Uterus (tissue), 4 donors: ENCODE results near the gene KCNQ1. TPM values are rescaled to one million over a fixed set of nuclear protein-coding genes. Genes with fewer than 3 reads are reported as not detected.
A peak's percentile ranks its signal among the peaks of the same experiment; 100 is the strongest.

ENCODE experiments used
- DNase-seq, 2 donors: peaks; one replicate each; pipeline ENCODE4 v3.0.0-alpha.2; 2019 to 2020
- H3K27ac ChIP-seq, 2 donors: fragments of 200-600 bp; sonication (generic); 1 replicate in 1 of 2; 2 replicates in 1 of 2; pipeline ENCODE4 v1.5.1; 2016 to 2018
- H3K27me3 ChIP-seq, 2 donors: fragments of 200-600 bp; sonication (generic); one replicate each; pipeline ENCODE4 v1.5.1; 2018 to 2019; ENCODE audit warnings: control low read depth in 1 of 2
- H3K36me3 ChIP-seq, 2 donors: fragments of 200-600 bp; sonication (generic); one replicate each; pipeline ENCODE4 v1.5.1; 2019; ENCODE audit warnings: control low read depth in 1 of 2
- H3K4me1 ChIP-seq, 2 donors: fragments of 200-600 bp; sonication (generic); one replicate each; pipeline ENCODE4 v1.5.1; 2018 to 2019; ENCODE audit warnings: control low read depth in 1 of 2
- H3K4me3 ChIP-seq, 2 donors: fragments of 200-600 bp; sonication (generic); 1 replicate in 1 of 2; 2 replicates in 1 of 2; pipeline ENCODE4 v1.5.1; 2018 to 2019; ENCODE audit warnings: mild to moderate bottlenecking in 1 of 2
- H3K9me3 ChIP-seq, 2 donors: fragments of 200-600 bp; sonication (generic); one replicate each; pipeline ENCODE4 v1.5.1; 2019; ENCODE audit warnings: control low read depth in 1 of 2
- CTCF ChIP-seq, 4 experiments: fragments of 200-600 bp in 2 of 4; fragments of 450-650 bp in 2 of 4; sonication (generic) in 2 of 4; IDR thresholded peaks; one replicate each; pipeline ENCODE4 v1.5.1; 2016 to 2019; ENCODE audit warnings: antibody characterized with exemption in 4 of 4, mild to moderate bottlenecking in 2 of 4, moderate library complexity in 1 of 4
- POLR2A ChIP-seq, 2 donors: fragments of 450-650 bp; IDR thresholded peaks; one replicate each; pipeline ENCODE4 v1.6.1; 2016; ENCODE audit warnings: antibody characterized with exemption in 2 of 2, mild to moderate bottlenecking in 1 of 2, moderate library complexity in 1 of 2
- intact Hi-C: fragments of 100-400 bp; cut with DNase I; formaldehyde crosslinking; loops from one replicate; pipeline ENCODE4 v1.15.1; 2023; ENCODE audit warnings: low total_unique reads
- total RNA-seq, 4 donors: library from RNA; depleted of rRNA in 3 of 4; stranded (reverse); fragments of >200 nt in 3 of 4; gene quantifications; one replicate each; pipeline versions ENCODE4 v1.1.0 to v1.2.4, GENCODE V29; 2014 to 2023
- donor health status: DM: yes; HTN: yes; CAD: no.

The KCNQ1 gene
- total RNA-seq, 4 donors from 2014 or later, result 2.6 to 10.4 (median 5.4) TPM

DNA sequence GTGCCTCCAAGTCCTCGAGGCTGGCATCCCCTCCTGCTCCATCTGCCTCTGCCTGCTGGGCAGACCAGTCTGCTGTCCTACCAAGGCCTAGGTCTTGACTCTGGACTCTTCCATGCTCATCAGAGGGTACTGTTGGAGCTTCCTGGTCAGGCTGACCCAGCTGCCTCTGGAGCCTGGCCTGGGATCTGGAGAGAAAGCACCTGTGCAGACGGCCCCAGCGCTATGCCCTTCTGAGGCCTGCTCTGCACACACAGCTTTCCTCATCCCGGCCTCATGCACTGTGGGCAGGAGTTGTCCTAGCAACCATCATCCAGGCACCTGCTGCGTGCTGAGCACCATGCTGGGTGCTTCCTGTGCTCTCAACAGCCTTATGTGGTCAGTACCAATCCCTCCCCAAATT lies 369.9 kb downstream of the KCNQ1 start:
- Histone ChIP-seq H3K27me3 (no peaks in the 10 kb centered on the region), H3K4me3 (no peak overlapping the region), H3K27ac (peak overlapping the region in 1 of 2 donors; percentile 37), H3K9me3 (no peaks in the 10 kb centered on the region), H3K4me1 (peaks cover 13 to 18% of the 10 kb centered on the region in 2 donors), H3K36me3 (no peaks in the 10 kb centered on the region)
- intact Hi-C loops, result no loop called here
- DNase-seq, result peak in 1 of 2 donors; percentile 52
- TF ChIP-seq POLR2A (IDR thresholded peaks at IDR 0.05), result no peak
- no peak for TF ChIP-seq CTCF (IDR thresholded peaks at IDR 0.05)

- TF ChIP-seq CTCF (IDR thresholded peaks at IDR 0.05) (no peak), POLR2A (IDR thresholded peaks at IDR 0.05) (no peak)
- intact Hi-C loops, result no loop called here
- H3K27me3 ChIP-seq, result no peaks in the 10 kb centered on the region
- H3K36me3 ChIP-seq, result no peaks in the 10 kb centered on the region
- H3K4me1 ChIP-seq, result peaks cover 13 to 14% of the 10 kb centered on the region in 2 donors
- H3K4me3 ChIP-seq, result no peak overlapping the region
- no peak overlapping the region for H3K27ac ChIP-seq
- no peak for DNase-seq
- no peaks in the 10 kb centered on the region for H3K9me3 ChIP-seq
Measured at GRCh38 chr11:2815762-2816496, 371.1 kb downstream of the KCNQ1 start.

DNA sequence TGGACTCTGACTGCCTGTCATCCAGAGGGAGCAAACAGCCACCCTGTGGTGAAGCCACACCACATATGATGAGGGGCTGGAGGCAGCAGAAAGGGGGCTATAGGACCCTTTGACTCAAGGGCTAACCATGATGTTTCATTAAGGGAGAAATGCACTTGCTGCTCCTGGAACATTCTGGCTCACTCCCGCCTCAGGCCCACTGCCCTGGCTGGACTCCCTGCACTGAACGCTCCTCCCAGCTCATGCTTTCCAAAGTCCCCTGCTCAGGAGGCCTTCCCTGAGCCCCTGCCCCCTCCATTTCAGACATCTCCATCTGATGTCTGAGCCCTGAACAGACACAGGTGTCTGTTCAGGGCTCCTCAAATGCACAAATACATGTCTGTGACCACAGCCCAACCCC lies 371.7 kb downstream of the KCNQ1 start:
- Histone ChIP-seq H3K27me3 (no peaks in the 10 kb centered on the region), H3K27ac (peak overlapping the region in 1 of 2 donors; percentile 63), H3K36me3 (no peaks in the 10 kb centered on the region), H3K4me1 (peaks cover 8 to 9% of the 10 kb centered on the region in 2 donors), H3K9me3 (no peaks in the 10 kb centered on the region), H3K4me3 (no peak overlapping the region)
- TF ChIP-seq POLR2A (IDR thresholded peaks at IDR 0.05) (no peak), CTCF (IDR thresholded peaks at IDR 0.05) (no peak)
- intact Hi-C loops, result no loop called here
- no peak for DNase-seq

GRCh38 chr11:2816941-2817421 lies 372.2 kb downstream of the KCNQ1 start:
- H3K4me3 ChIP-seq, result no peak overlapping the region
- intact Hi-C loops, result no loop called here
- H3K27me3 ChIP-seq, result no peaks in the 10 kb centered on the region
- no peaks in the 10 kb centered on the region for H3K9me3 ChIP-seq
- peak overlapping the region; percentile 49 to 63 for H3K27ac ChIP-seq
- H3K4me1 ChIP-seq, result peaks cover 3 to 5% of the 10 kb centered on the region in 2 donors
- no peaks in the 10 kb centered on the region for H3K36me3 ChIP-seq
- DNase-seq, result peak; percentile 70 to 73
- TF ChIP-seq CTCF (IDR thresholded peaks at IDR 0.05), result no peak
- no peak for TF ChIP-seq POLR2A (IDR thresholded peaks at IDR 0.05)

GRCh38 chr11:2817431-2817830 lies 372.6 kb downstream of the KCNQ1 start:
- H3K36me3 ChIP-seq, result no peaks in the 10 kb centered on the region
- DNase-seq, result no peak
- intact Hi-C loops, result no loop called here
- no peak overlapping the region for H3K4me3 ChIP-seq
- peaks cover 0 to 5% of the 10 kb centered on the region in 2 donors for H3K4me1 ChIP-seq
- H3K27me3 ChIP-seq, result no peaks in the 10 kb centered on the region
- H3K27ac ChIP-seq, result peak overlapping the region; percentile 49 to 63
- H3K9me3 ChIP-seq, result no peaks in the 10 kb centered on the region
- TF ChIP-seq POLR2A (IDR thresholded peaks at IDR 0.05) (no peak), CTCF (IDR thresholded peaks at IDR 0.05) (no peak)
